A549 (cell line): Measurements from ENCODE around the gene GMDS.

Source experiments
- CTCF ChIP-seq: fragments of >200 bp; sonication (Bioruptor Twin); formaldehyde crosslinking; IDR thresholded peaks from 3 replicates; pipeline ENCODE4 v1.5.1; 2016
- MAFK ChIP-seq: fragments of 450-650 bp; IDR thresholded peaks from 2 replicates; pipeline ENCODE4 v1.6.1; 2014; ENCODE audit not compliant: partially characterized antibody
- MAX ChIP-seq: IDR thresholded peaks from 2 replicates; pipeline ENCODE4 v1.6.1; 2012

DNA sequence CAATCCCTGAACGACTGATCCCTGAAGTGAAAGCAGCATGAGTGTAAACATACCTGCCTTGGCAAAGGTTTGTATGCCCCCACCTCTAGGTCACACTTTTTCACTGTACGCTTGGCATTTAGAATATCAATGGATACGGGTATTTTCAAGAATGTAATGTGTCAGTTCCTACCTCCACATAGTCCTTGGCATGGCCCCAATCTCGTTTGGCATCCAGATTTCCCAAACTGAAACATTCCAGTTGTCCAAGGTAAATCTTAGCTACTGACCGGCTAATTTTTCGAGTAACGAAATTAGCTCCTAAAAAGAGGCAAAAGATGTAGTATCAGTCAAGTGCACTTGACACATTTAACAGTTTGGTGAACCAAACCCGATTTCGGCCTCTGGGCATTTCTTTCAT is 315.5 kb downstream of the GMDS start:
- TF ChIP-seq CTCF = no peak
- TF ChIP-seq MAX = no peak
- TF ChIP-seq MAFK = no peak
